NB4 (cell line): ENCODE data around the gene PFKFB3.

ENCODE experiments used
- CTCF ChIP-seq: IDR thresholded peaks from one replicate; pipeline ENCODE4 v1.5.1; 2012; ENCODE audit warnings: low read depth, low read length
- MAX ChIP-seq: IDR thresholded peaks from 2 replicates; pipeline ENCODE4 v1.6.1; 2011; ENCODE audit warnings: low read depth, low read length
- MYC ChIP-seq: IDR thresholded peaks from 2 replicates; pipeline ENCODE4 v1.6.1; 2011; ENCODE audit warnings: low read depth, low read length
- POLR2A ChIP-seq: IDR thresholded peaks from 2 replicates; pipeline ENCODE4 v1.6.1; 2011; ENCODE audit warnings: mild to moderate bottlenecking; ENCODE audit not compliant: insufficient read length; ENCODE audit errors: extremely low read depth

GRCh38 chr10:6178581-6178980 lies 24.2 kb upstream of the PFKFB3 start:
- TF ChIP-seq CTCF (no peak), POLR2A (no peak), MAX (no peak), MYC (no peak)
